ENCODE measurements around the gene CABLES1.

The CABLES1 gene

DNA sequence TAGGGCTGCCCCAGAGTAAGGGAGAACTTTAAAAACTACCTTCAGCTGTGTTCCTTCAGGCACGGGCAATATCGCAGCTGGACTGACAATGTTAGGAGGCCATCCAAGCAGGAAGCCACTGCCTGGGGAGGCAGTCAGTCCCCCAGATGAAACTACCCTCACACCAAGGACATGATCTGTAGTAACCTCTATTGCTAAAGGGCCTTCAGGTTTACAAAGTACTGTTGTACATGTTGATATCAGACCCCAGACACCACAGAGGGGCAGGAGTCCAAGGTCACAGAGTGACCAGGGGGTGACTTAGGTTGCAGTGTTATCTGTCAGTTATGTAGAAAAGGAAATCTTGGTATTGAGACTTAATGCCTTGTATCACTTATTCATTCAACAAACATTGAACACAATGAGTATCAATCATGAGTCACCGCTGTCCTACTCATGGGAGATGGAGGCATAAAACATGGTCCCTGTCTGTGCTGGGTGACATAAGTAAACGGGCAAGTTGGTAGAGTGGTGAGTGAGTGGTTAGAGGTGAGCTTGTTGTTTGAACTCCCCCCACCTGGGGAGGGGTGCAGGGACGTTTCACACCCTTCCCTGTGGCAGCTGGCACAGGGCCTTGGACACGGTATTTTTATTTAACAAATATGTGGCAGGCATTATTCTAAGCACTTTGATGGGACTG, 7.1 kb downstream of the CABLES1 start:
- TF ChIP-seq CTCF (IDR thresholded peaks at IDR 0.05; ENCODE audit: low read length) (no peak), EZH2 (IDR thresholded peaks at IDR 0.05; ENCODE audit: borderline replicate concordance, low read length) (no peak)
- Histone ChIP-seq H3K4me3 (ENCODE audit: low read depth, low read length, poor library complexity, severe bottlenecking) (no peak overlapping the region), H3F3A (ENCODE audit: insufficient read depth, low read length) (no peaks in the 10 kb centered on the region), H3K9me3 (ENCODE audit: low read length) (no peaks in the 10 kb centered on the region), H3K27ac (ENCODE audit: low read depth, low read length, poor library complexity, severe bottlenecking) (no peak overlapping the region), H3K9ac (ENCODE audit: low read length) (no peak overlapping the region), H2AFZ (ENCODE audit: low read length) (no peak overlapping the region), H3K4me2 (ENCODE audit: low read length) (no peak overlapping the region), H3K36me3 (ENCODE audit: insufficient read depth, low read length) (no peaks in the 10 kb centered on the region), H3K27me3 (ENCODE audit: insufficient read depth, low read length) (no peaks in the 10 kb centered on the region), H3K79me2 (ENCODE audit: insufficient read depth, low read length) (no peaks in the 10 kb centered on the region), H3K9me2 (ENCODE audit: low read depth, low read length) (no peaks in the 10 kb centered on the region), H4K20me1 (ENCODE audit: insufficient read depth, low read length) (no peaks in the 10 kb centered on the region), H3K4me1 (ENCODE audit: insufficient read depth, low read length, severe bottlenecking) (peaks cover 42% of the 10 kb centered on the region)

DNA sequence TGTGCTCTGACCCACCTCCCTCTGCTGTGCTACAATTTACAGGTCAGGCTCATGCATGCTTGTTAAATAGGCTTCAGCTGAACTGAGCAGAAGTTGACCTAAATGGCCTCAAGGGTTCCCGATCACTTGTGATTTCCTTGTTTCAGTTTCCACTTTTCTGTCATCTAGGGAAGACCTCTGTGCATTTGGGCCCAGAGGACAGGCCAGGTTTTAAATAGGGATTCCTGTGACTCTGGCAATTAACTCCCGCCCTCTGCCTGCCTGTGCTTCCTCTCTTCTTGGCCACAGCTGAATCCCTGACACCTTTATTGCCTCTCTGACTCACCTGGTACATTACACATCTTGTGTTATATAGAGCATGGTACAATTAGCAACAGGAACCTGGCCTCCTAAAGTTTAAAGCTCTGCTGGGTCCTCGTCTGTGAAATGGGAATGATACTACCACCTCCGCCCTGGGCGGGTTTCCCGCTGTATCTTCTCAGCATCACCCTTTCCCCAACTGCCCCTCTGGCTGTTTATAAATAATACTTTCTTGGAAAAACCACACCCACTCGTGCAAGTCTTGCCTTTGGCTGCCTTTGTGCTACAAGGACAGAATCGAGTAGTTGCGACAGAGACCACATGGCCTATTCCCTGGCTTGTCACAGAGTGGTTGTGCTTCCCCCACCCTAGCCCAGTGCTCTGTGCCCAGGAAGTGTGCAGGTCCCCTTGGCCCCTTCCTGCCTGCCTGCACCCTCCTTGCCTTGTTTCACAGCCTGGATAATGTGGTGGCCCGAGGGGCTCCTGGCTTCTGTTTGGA, 7.9 kb downstream of the CABLES1 start:
- no peak overlapping the region for H3K27ac ChIP-seq (ENCODE audit: low read depth, low read length, poor library complexity, severe bottlenecking)
- TF ChIP-seq CTCF (IDR thresholded peaks at IDR 0.05; ENCODE audit: low read length) = no peak
- TF ChIP-seq EZH2 (IDR thresholded peaks at IDR 0.05; ENCODE audit: borderline replicate concordance, low read length) = no peak
- no peaks in the 10 kb centered on the region for H3K9me2 ChIP-seq (ENCODE audit: low read depth, low read length)
- H2AFZ ChIP-seq (ENCODE audit: low read length) = no peak overlapping the region
- no peak overlapping the region for H3K4me2 ChIP-seq (ENCODE audit: low read length)
- no peaks in the 10 kb centered on the region for H3K36me3 ChIP-seq (ENCODE audit: insufficient read depth, low read length)
- H4K20me1 ChIP-seq (ENCODE audit: insufficient read depth, low read length) = no peaks in the 10 kb centered on the region
- no peaks in the 10 kb centered on the region for H3F3A ChIP-seq (ENCODE audit: insufficient read depth, low read length)
- H3K79me2 ChIP-seq (ENCODE audit: insufficient read depth, low read length) = no peaks in the 10 kb centered on the region
- H3K9ac ChIP-seq (ENCODE audit: low read length) = no peak overlapping the region
- H3K4me1 ChIP-seq (ENCODE audit: insufficient read depth, low read length, severe bottlenecking) = peaks cover 34% of the 10 kb centered on the region
- no peaks in the 10 kb centered on the region for H3K27me3 ChIP-seq (ENCODE audit: insufficient read depth, low read length)
- no peak overlapping the region for H3K4me3 ChIP-seq (ENCODE audit: low read depth, low read length, poor library complexity, severe bottlenecking)
- no peaks in the 10 kb centered on the region for H3K9me3 ChIP-seq (ENCODE audit: low read length)

- no peak overlapping the region for H3K4me3 ChIP-seq (ENCODE audit: low read depth, low read length, poor library complexity, severe bottlenecking)
- no peaks in the 10 kb centered on the region for H3K79me2 ChIP-seq (ENCODE audit: insufficient read depth, low read length)
- TF ChIP-seq EZH2 (IDR thresholded peaks at IDR 0.05; ENCODE audit: borderline replicate concordance, low read length) (no peak), CTCF (IDR thresholded peaks at IDR 0.05; ENCODE audit: low read length) (no peak)
- no peaks in the 10 kb centered on the region for H3K9me2 ChIP-seq (ENCODE audit: low read depth, low read length)
- no peak overlapping the region for H3K9ac ChIP-seq (ENCODE audit: low read length)
- H3F3A ChIP-seq (ENCODE audit: insufficient read depth, low read length) = no peaks in the 10 kb centered on the region
- H3K4me1 ChIP-seq (ENCODE audit: insufficient read depth, low read length, severe bottlenecking) = peaks cover 28% of the 10 kb centered on the region
- H3K4me2 ChIP-seq (ENCODE audit: low read length) = no peak overlapping the region
- no peaks in the 10 kb centered on the region for H3K27me3 ChIP-seq (ENCODE audit: insufficient read depth, low read length)
- H3K9me3 ChIP-seq (ENCODE audit: low read length) = no peaks in the 10 kb centered on the region
- H2AFZ ChIP-seq (ENCODE audit: low read length) = no peak overlapping the region
- no peaks in the 10 kb centered on the region for H3K36me3 ChIP-seq (ENCODE audit: insufficient read depth, low read length)
- H4K20me1 ChIP-seq (ENCODE audit: insufficient read depth, low read length) = no peaks in the 10 kb centered on the region
- H3K27ac ChIP-seq (ENCODE audit: low read depth, low read length, poor library complexity, severe bottlenecking) = no peak overlapping the region
These were observed 8.6 kb downstream of the CABLES1 start for GRCh38 chr18:23143815-23144261.

Measured in OCI-LY1 (cell line).